OCI-LY7 (cell line): ENCODE data around the gene OSBPL3.

ENCODE experiments used
- EZH2phosphoT487 ChIP-seq: fragments of 200-600 bp; sonication (generic); IDR thresholded peaks from 2 replicates; pipeline ENCODE4 v1.6.1; 2018; ENCODE audit warnings: low read depth, borderline replicate concordance, mild to moderate bottlenecking, mixed run types, antibody characterized with exemption, low read length, moderate library complexity, mixed read lengths
- TF ChIP-seq, protein P1 (sequence below): fragments of 200-600 bp; sonication (generic); conservative IDR thresholded peaks from 2 replicates; pipeline ENCODE4 v1.5.1; 2014; ENCODE audit warnings: mild to moderate bottlenecking, antibody characterized with exemption, low read length, moderate library complexity, mixed read lengths

GRCh38 chr7:24870766-24871165, 109.2 kb downstream of the OSBPL3 start:
- TF ChIP-seq, protein P1, sequence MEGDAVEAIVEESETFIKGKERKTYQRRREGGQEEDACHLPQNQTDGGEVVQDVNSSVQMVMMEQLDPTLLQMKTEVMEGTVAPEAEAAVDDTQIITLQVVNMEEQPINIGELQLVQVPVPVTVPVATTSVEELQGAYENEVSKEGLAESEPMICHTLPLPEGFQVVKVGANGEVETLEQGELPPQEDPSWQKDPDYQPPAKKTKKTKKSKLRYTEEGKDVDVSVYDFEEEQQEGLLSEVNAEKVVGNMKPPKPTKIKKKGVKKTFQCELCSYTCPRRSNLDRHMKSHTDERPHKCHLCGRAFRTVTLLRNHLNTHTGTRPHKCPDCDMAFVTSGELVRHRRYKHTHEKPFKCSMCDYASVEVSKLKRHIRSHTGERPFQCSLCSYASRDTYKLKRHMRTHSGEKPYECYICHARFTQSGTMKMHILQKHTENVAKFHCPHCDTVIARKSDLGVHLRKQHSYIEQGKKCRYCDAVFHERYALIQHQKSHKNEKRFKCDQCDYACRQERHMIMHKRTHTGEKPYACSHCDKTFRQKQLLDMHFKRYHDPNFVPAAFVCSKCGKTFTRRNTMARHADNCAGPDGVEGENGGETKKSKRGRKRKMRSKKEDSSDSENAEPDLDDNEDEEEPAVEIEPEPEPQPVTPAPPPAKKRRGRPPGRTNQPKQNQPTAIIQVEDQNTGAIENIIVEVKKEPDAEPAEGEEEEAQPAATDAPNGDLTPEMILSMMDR, result no peak
- TF ChIP-seq EZH2phosphoT487, result no peak
